ENCODE data around the gene GFI1. TPM values are rescaled to one million over a fixed set of nuclear protein-coding genes. Genes with fewer than 3 reads are reported as not detected.

The GFI1 gene
- total and polyA plus RNA-seq, 2 of the 13 experiments (the other 11 are each of a cell fraction or from before 2014, with no cell fraction given), result 10.3 to 10.5 TPM

- Histone ChIP-seq H3K79me2 (ENCODE audit: insufficient read depth, low read length) (no peaks in the 10 kb centered on the region), H3K4me1 (ENCODE audit: insufficient read depth, low read length) (no peaks in the 10 kb centered on the region), H3K9ac (ENCODE audit: insufficient read depth, low read depth, low read length) (no peak overlapping the region), H4K20me1 (ENCODE audit: insufficient read depth, low read length) (no peaks in the 10 kb centered on the region), H3K4me2 (ENCODE audit: low read depth, low read length) (no peak overlapping the region), H2AFZ (ENCODE audit: low read length) (no peak overlapping the region), H3K27ac (ENCODE audit: extremely low read length, insufficient read depth, low read length) (no peak overlapping the region), H3K4me3 (replicated peaks in 1 of 3; ENCODE audit: insufficient read depth in 1 of 3, low read depth in 2 of 3, low read length in 3 of 3) (no peak overlapping the region), H3K27me3 (ENCODE audit: control insufficient read depth in 1 of 2, insufficient read depth in 2 of 2, low read length in 2 of 2) (no peaks in the 10 kb centered on the region), H3K9me3 (ENCODE audit: low read length) (no peaks in the 10 kb centered on the region), H3K36me3 (replicated peaks in 1 of 2; ENCODE audit: control insufficient read depth in 1 of 2, insufficient read depth in 2 of 2, low read length in 2 of 2) (peaks cover 2 to 23% of the 10 kb centered on the region in 2 experiments)
- WGBS (ENCODE audit: low lambda C conversion rate), result 72% methylated on average over 3 of the region's 3 CpGs
- CTCF ChIA-PET (ENCODE audit: low intra/inter-chr PET ratio, low total read pairs), result no interaction called here
- POLR2A ChIA-PET, result interaction anchor here (0.6 to 0.7 kb wide), 2 partner anchors 57 to 303 kb away, joined by 3 to 5 read pairs; no protein-coding TSS in a partner anchor
- DNase-seq (ENCODE audit: low spot score) (no peak), FAIRE-seq (no peak), ATAC-seq (no peak)
- no TSS peak for BruUV-seq (replicated peaks)
- in situ Hi-C loops (cut with HindIII; ENCODE audit: extremely low pct_ligation_motif_present, low pct_unique_long_range_greater_than_20kb), result no loop called here
- TF ChIP-seq TP53 (CRISPR knock-in tag; conservative IDR thresholded peaks at IDR 0.05) (no peak), ATF5 (CRISPR knock-in tag; IDR thresholded peaks at IDR 0.05; ENCODE audit: low read depth) (no peak), ZBTB14 (CRISPR knock-in tag; IDR thresholded peaks at IDR 0.05) (no peak), ZNF761 (CRISPR knock-in tag; conservative IDR thresholded peaks at IDR 0.05) (no peak), ZNF318 (CRISPR knock-in tag; IDR thresholded peaks at IDR 0.05) (no peak), ZNF20 (CRISPR knock-in tag; IDR thresholded peaks at IDR 0.05) (no peak), CSRNP1 (CRISPR knock-in tag; IDR thresholded peaks at IDR 0.05) (no peak), MEIS2 (CRISPR knock-in tag; IDR thresholded peaks at IDR 0.05) (no peak), CREB3 (CRISPR knock-in tag; IDR thresholded peaks at IDR 0.05) (no peak)
- intact Hi-C loops (cut with micrococcal nuclease; ENCODE audit: unreplicated experiment), result no loop called here
These were observed 8.3 kb downstream of the GFI1 start for GRCh38 chr1:92478393-92478792.

All from HepG2 (cell line).